HG02973 (cell line): Measurements from ENCODE around the gene CABP4.
"Not testable (repeated sequence)": the region's sequence is repeated elsewhere in the genome, so short reads cannot be mapped to it uniquely, and the experiment has no call there.

Experiments
- ATAC-seq: cut with Tn5 transposase; IDR thresholded peaks from one replicate; pipeline ENCODE4 v1.9.1; 2021; ENCODE audit warnings: moderate library complexity; ENCODE audit not compliant: unreplicated experiment

Gene CABP4

GRCh38 chr11:67476692-67477091, 21.5 kb downstream of the CABP4 start:
- ATAC-seq: not testable (repeated sequence)

GRCh38 chr11:67477344-67478050, 22.3 kb downstream of the CABP4 start:
- not testable (repeated sequence) for ATAC-seq

DNA sequence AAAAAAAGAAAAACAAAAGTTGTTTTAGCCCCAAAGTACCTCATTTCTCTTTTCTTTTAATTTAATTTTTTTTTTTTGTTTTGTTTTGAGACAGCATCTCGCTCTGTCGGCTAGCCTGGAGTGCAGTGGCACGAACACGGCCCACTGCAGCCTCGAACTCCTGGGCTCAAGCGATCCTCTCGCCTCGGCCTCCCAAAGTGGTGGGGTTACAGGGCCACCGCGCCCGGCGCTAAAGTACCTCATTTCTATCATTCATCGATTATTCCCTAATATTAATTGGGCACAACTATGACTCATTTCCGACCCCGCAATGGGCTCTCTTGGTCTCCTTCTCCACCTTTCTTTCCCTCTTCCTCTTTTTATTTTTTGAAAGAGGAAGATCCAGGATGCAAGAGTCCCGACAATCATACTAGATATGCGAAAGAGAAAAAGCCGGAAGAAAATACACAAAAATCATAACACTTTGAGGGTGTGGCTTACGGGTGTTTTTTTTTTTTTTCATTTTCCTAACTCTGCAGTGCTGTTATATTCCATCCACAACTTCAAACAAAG, 27.2 kb downstream of the CABP4 start:
- ATAC-seq: no peak

- peak; percentile 59 for ATAC-seq
Observed at GRCh38 chr11:67482827-67483798, 28.0 kb downstream of the CABP4 start, which contains the start of gene AIP. Gene AIP, plus strand, starts transcription at chr11:67483026. Its CDS starts 133 bp downstream, at chr11:67483159.

GRCh38 chr11:67483831-67484665, 28.9 kb downstream of the CABP4 start:
- no peak for ATAC-seq

DNA sequence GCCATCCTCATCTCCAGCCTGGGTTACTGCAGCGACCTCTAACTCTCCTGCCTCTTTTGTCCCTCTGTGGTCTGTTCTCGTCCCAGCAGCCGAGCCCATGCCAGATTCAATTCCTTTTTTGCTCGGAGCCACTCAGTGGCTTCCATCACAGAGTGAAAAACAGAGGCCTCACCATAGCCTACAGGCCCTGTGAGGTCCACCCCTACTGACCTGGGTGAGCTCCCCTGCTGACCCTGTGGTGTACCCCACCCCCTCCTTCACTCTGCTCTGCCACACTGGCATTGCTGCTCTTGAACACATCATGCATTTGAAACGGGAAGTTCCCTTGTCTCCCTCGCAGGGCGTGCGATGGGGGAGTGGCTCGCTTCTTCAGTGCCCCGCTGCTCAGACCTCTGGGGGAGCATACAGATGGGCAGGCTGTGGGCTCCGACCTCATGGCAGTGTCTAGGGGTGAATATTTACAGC, 29.7 kb downstream of the CABP4 start:
- ATAC-seq: no peak

GRCh38 chr11:67485873-67486361, 30.8 kb downstream of the CABP4 start:
- not testable (repeated sequence) for ATAC-seq

DNA sequence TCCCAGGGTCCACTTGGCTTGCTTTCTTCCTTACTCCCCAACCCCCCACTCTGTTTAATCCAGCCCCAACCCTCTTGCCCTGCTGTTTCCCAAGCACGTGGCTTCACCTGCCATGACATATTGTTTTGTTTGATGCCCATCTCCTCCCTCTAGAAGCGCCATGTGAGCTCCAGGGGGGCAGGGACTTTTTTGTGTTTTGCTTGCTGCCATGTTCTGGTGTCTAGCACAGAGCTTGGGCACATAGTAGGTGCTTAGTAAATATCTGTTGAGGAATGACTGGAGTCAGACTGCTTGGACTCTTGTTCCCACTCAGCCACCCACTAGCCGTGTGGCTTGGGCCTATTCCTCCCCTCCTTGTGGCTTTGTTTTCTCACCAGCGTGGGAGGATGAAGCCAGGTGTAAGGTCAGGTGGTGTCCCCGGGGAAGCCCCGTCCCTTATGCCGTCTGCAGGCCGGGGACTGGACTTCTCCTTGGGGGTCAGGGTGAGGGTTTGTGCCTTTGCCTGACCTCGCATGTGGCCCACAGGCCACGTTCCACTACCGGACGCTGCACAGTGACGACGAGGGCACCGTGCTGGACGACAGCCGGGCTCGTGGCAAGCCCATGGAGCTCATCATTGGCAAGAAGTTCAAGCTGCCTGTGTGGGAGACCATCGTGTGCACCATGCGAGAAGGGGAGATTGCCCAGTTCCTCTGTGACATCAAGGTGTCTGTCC, 31.5 kb downstream of the CABP4 start:
- peak; percentile 18 for ATAC-seq

- ATAC-seq: no peak
Observed at GRCh38 chr11:67489203-67489884, 34.2 kb downstream of the CABP4 start.

DNA sequence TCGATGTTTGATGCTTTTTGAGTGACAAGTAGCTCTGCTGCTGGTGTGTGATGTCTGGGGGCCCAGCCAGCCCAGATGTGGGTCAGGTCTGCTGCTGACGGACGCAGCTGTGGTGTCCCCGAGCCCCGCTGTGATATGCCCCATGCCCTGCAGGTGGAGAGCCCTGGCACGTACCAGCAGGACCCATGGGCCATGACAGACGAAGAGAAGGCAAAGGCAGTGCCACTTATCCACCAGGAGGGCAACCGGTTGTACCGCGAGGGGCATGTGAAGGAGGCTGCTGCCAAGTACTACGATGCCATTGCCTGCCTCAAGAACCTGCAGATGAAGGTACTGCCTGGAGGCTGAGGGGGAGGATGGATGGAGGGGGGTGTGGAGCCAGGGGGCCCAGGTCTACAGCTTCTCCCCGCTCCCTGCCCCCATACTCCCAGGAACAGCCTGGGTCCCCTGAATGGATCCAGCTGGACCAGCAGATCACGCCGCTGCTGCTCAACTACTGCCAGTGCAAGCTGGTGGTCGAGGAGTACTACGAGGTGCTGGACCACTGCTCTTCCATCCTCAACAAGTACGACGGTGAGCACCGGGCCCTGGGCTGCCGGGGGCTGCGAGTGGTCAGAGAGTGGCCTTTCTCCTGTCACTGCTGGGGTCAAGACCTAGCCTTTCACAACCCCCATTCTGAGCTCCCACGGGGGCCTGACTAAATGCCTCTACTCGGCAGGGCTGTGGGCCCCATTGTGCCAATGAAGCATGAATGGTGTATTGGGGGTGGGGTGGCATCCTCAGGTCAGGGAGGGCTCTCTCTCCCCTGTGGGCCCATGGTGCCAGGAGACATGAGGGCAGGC, 35.0 kb downstream of the CABP4 start:
- no peak for ATAC-seq

DNA sequence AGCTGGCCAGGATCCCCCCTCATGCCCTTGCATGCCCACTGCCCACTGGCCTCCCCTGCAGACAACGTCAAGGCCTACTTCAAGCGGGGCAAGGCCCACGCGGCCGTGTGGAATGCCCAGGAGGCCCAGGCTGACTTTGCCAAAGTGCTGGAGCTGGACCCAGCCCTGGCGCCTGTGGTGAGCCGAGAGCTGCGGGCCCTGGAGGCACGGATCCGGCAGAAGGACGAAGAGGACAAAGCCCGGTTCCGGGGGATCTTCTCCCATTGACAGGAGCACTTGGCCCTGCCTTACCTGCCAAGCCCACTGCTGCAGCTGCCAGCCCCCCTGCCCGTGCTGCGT, 35.5 kb downstream of the CABP4 start:
- no peak for ATAC-seq

DNA sequence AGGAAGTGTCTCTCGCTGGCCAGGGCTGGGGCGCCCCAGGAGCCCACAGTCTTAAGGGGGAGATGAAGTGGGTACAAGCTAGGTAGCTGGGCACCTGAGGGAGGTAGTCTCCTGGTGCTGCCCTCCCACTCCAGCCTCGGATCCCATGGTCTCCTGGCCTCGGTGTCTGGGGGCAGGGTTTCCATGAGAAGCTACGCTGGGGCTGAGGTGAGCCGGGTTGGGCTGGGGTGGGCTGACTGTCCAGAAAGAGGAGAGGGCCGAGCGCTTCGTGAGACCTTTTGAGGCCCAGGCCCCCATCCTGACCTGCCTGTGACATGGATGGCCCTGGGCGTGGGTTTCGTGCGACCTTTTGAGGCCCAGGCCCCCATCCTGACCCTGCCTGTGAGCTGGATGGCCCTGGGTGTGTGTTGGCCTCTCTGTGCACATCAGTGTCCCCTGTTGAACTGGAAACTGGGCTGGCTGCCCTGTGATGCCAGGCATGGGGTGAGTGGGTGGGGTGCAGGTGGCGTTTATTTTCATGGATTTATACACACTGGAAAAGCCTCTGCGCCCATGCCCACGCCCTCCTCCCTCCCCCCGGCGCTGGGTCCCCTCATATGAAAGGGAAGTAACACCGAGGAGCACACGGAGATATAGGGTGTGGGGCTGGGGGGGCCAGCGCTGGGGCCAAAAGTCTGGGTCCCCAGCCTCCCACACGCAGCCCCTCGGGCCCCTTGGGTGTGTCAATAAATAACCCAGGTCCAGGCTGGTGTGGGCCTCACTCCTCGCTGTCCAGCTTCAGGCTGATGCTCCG, 36.3 kb downstream of the CABP4 start:
- ATAC-seq: no peak

- no peak for ATAC-seq
Observed at GRCh38 chr11:67492069-67492727, 37.0 kb downstream of the CABP4 start.

DNA sequence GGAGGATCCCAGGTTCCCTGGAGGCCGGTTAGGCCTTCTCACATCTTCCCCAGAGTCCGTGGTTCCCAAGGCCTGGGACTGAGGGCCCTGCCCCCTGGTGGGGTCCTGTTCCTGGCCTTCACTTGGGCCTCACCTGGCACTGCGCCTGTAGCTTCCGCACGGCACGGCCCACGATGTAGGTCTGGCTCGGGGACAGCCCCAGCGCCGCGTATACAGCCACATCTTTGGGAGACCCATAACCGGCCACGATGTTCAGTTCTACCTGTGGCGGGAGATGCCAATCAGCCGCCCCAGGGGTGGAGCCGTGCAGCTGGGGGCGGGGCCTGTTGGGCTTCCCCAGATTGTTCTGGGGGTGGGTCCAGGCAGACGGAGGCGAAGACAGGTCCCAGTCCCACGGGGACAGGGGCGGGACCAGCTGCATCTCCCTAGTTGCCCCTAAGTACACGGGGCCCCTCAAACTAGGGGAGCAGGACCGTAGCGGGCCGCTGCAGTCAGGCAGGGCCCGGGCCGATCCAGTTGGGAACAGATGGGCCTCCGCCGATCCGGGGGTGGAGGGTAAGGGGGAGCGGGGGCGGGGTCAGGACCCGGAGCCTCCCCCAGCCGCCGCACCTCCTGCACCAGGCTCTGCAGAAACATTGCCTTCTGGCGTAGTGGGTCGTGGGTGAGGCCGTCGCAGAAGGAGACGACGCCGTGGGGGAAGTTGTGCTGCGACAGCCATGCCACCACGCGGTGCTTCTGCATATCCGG, 37.8 kb downstream of the CABP4 start:
- ATAC-seq: no peak

GRCh38 chr11:67493548-67494370, 38.6 kb downstream of the CABP4 start:
- no peak for ATAC-seq
